H9 (cell line): ENCODE measurements around the gene KCNJ11. TPM values are rescaled to one million over a fixed set of nuclear protein-coding genes. Genes with fewer than 3 reads are reported as not detected.

ENCODE experiments used
- DNase-seq: peaks from one replicate; pipeline ENCODE4 v3.0.0-alpha.2; 2017
- H2AFZ ChIP-seq: one replicate; pipeline ENCODE4 v1.6.1; 2013; ENCODE audit warnings: mild to moderate bottlenecking, low read length, control low read depth, moderate library complexity
- H2AK5ac ChIP-seq: 2 replicates; pipeline ENCODE4 v1.6.1; 2013; ENCODE audit warnings: low read length, control low read depth, mixed read lengths; ENCODE audit not compliant: insufficient read length
- H2BK120ac ChIP-seq: one replicate; pipeline ENCODE4 v1.6.1; 2013; ENCODE audit warnings: low read depth, mild to moderate bottlenecking, low read length, control low read depth, inconsistent platforms; ENCODE audit not compliant: poor library complexity, severe bottlenecking
- H2BK12ac ChIP-seq: 2 replicates; pipeline ENCODE4 v1.6.1; 2013; ENCODE audit warnings: low read length, control low read depth, mixed read lengths, low read depth; ENCODE audit not compliant: insufficient read length
- H2BK15ac ChIP-seq: 2 replicates; pipeline ENCODE4 v1.6.1; 2013; ENCODE audit warnings: low read depth, low read length, control low read depth
- H2BK20ac ChIP-seq: one replicate; pipeline ENCODE4 v1.6.1; 2013; ENCODE audit warnings: low read depth, mild to moderate bottlenecking, low read length, control low read depth, inconsistent platforms; ENCODE audit not compliant: poor library complexity, severe bottlenecking
- H2BK5ac ChIP-seq: 2 replicates; pipeline ENCODE4 v1.6.1; 2013; ENCODE audit warnings: low read length, control low read depth, mixed read lengths; ENCODE audit not compliant: insufficient read length
- H3K14ac ChIP-seq: 2 replicates; pipeline ENCODE4 v1.6.1; 2013; ENCODE audit warnings: low read length, control low read depth; ENCODE audit not compliant: insufficient read depth
- H3K18ac ChIP-seq: 2 replicates; pipeline ENCODE4 v1.6.1; 2013; ENCODE audit warnings: low read depth, mild to moderate bottlenecking, mixed read lengths, low read length, control low read depth; ENCODE audit not compliant: insufficient read length
- H3K23ac ChIP-seq: 2 replicates; pipeline ENCODE4 v1.6.1; 2013; ENCODE audit warnings: low read length, control low read depth, mixed read lengths, low read depth; ENCODE audit not compliant: insufficient read length
- H3K23me2 ChIP-seq: 2 replicates; pipeline ENCODE4 v1.6.1; 2013; ENCODE audit warnings: low read depth, mild to moderate bottlenecking, mixed read lengths, low read length, control low read depth; ENCODE audit not compliant: insufficient read length, poor library complexity, severe bottlenecking
- H3K27ac ChIP-seq: 2 replicates; pipeline ENCODE4 v1.5.1; 2013; ENCODE audit warnings: low read length, control low read depth, mixed read lengths, low read depth; ENCODE audit not compliant: insufficient read length
- H3K27me3 ChIP-seq: 2 replicates; pipeline ENCODE4 v1.6.1; 2013; ENCODE audit warnings: low read length, control low read depth, inconsistent platforms; ENCODE audit not compliant: insufficient read depth
- H3K4ac ChIP-seq: 2 replicates; pipeline ENCODE4 v1.6.1; 2013; ENCODE audit warnings: low read depth, mild to moderate bottlenecking, control low read depth, inconsistent platforms, low read length, moderate library complexity
- H3K4me1 ChIP-seq: 2 replicates; pipeline ENCODE4 v1.6.1; 2013; ENCODE audit warnings: low read length, control low read depth, inconsistent platforms; ENCODE audit not compliant: insufficient read depth
- H3K4me2 ChIP-seq: 2 replicates; pipeline ENCODE4 v1.6.1; 2013; ENCODE audit warnings: low read length, control low read depth, mixed read lengths; ENCODE audit not compliant: insufficient read length, insufficient read depth
- H3K56ac ChIP-seq: 2 replicates; pipeline ENCODE4 v1.6.1; 2013; ENCODE audit warnings: low read depth, mild to moderate bottlenecking, mixed read lengths, low read length, control low read depth; ENCODE audit not compliant: insufficient read length
- H3K79me1 ChIP-seq: 2 replicates; pipeline ENCODE4 v1.6.1; 2013; ENCODE audit warnings: low read depth, mild to moderate bottlenecking, moderate library complexity, low read length, control low read depth, inconsistent platforms; ENCODE audit not compliant: insufficient read depth, poor library complexity, severe bottlenecking
- H3K79me2 ChIP-seq: 2 replicates; pipeline ENCODE4 v1.6.1; 2013; ENCODE audit warnings: low read length, control low read depth, inconsistent platforms; ENCODE audit not compliant: insufficient read depth
- H3K9ac ChIP-seq: 2 replicates; pipeline ENCODE4 v1.6.1; 2013; ENCODE audit warnings: low read length, control low read depth, mixed read lengths; ENCODE audit not compliant: insufficient read length; ENCODE audit errors: extremely low read depth
- H3K9me3 ChIP-seq: one replicate; pipeline ENCODE4 v1.6.1; 2013; ENCODE audit warnings: low read depth, low read length, inconsistent platforms; ENCODE audit not compliant: control insufficient read depth
- H3T11ph ChIP-seq: one replicate; pipeline ENCODE4 v1.6.1; 2013; ENCODE audit warnings: mild to moderate bottlenecking, low read length, control low read depth, inconsistent platforms
- H4K20me1 ChIP-seq: one replicate; pipeline ENCODE4 v1.6.1; 2013; ENCODE audit not compliant: control insufficient read depth, insufficient read length, insufficient read depth
- H4K5ac ChIP-seq: 2 replicates; pipeline ENCODE4 v1.6.1; 2013; ENCODE audit warnings: low read depth, mild to moderate bottlenecking, mixed read lengths, low read length, control low read depth; ENCODE audit not compliant: insufficient read length
- H4K8ac ChIP-seq: replicated peaks from 2 replicates; pipeline ENCODE4 v1.6.1; 2013; ENCODE audit warnings: low read length, control low read depth, mixed read lengths, low read depth; ENCODE audit not compliant: insufficient read length
- H4K91ac ChIP-seq: 2 replicates; pipeline ENCODE4 v1.6.1; 2013; ENCODE audit warnings: low read depth, mild to moderate bottlenecking, moderate library complexity, mixed read lengths, low read length, control low read depth; ENCODE audit not compliant: insufficient read length
- H3K27ac Mint-ChIP-seq, 3 experiments: 2 replicates in 2 of 3; 3 replicates in 1 of 3; pipeline ENCODE4 v1.8.0; 2020 to 2021; ENCODE audit warnings: mixed read lengths in 3 of 3, mild to moderate bottlenecking in 1 of 3, moderate library complexity in 1 of 3
- H3K27me3 Mint-ChIP-seq: 2 replicates; pipeline ENCODE4 v1.8.0; 2021; ENCODE audit warnings: low read depth, mild to moderate bottlenecking, moderate library complexity, mixed read lengths
- H3K36me3 Mint-ChIP-seq, 3 experiments: 2 replicates in 2 of 3; 3 replicates in 1 of 3; pipeline ENCODE4 v1.8.0; 2020 to 2021; ENCODE audit warnings: low read depth in 3 of 3, mixed read lengths in 3 of 3; ENCODE audit not compliant: insufficient read depth in 1 of 3
- H3K4me1 Mint-ChIP-seq, 2 experiments: 2 replicates each; pipeline ENCODE4 v1.8.0; 2020; ENCODE audit warnings: mixed read lengths in 2 of 2
- H3K4me3 Mint-ChIP-seq, 2 experiments: 2 replicates in 1 of 2; 3 replicates in 1 of 2; pipeline ENCODE4 v1.8.0; 2020 to 2021; ENCODE audit warnings: mild to moderate bottlenecking in 2 of 2, mixed read lengths in 2 of 2, moderate library complexity in 1 of 2
- H3K9me3 Mint-ChIP-seq, 2 experiments: 2 replicates in 1 of 2; 3 replicates in 1 of 2; pipeline ENCODE4 v1.8.0; 2020; ENCODE audit warnings: mild to moderate bottlenecking in 2 of 2, mixed read lengths in 2 of 2, moderate library complexity in 1 of 2
- WGBS: extraction: QIAGEN DNeasy Blood & Tissue Kit; methylation state at CpG from one replicate; pipeline ENCODE4 v1.1.7; 2013; ENCODE audit warnings: missing lambda C conversion rate, low lambda C conversion rate, mixed read lengths; ENCODE audit not compliant: insufficient read length; ENCODE audit errors: extremely low coverage; 5-methylcytosine and 5-hydroxymethylcytosine counted together
- total RNA-seq: library from RNA; stranded (reverse); gene quantifications from 2 replicates; pipeline ENCODE4 v1.2.1, GENCODE V29; 2021
- TF ChIP-seq, protein P1 (sequence below): fragments of 200-600 bp; sonication (generic); conservative IDR thresholded peaks from 3 replicates; pipeline ENCODE4 v1.8.0; 2021; ENCODE audit warnings: antibody characterized with exemption, mild to moderate bottlenecking

KCNJ11 gene
- total RNA-seq, 1 experiment from 2014 or later, result 2.3 TPM

DNA sequence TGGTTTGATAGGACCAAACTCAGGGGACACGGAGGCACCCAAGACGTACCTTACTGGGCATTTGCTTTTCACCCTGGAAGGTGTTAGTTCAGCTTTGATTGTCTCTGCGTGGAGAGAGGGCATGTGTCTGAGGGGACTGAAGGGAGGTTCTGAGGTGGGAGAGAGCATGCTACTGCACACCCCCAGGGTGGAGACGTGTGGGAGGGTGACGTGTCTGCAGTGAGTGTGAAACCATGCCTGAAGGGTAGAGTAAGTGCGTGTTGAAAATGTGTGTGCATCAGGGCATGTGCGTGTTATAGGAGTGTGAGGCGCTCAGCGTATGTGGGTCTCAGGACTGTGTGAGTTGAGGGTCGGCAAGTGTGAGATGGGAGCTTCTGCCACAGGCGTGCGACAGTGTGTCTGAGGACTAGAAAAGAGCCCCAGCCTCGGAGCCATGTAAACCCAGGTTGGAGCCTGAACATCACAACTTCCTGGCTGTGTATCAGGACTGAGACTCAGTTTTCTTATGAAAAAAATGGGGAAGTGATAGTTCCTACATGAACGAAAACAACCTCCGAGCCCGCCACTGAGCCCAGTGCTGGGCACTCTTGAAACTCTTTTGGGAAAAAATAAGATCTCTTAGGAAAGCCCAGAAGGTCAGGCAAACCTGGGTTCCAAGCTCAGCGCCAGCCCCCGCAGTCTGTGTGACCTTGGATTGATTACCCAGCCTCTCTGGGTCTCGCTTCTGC, 11.8 kb upstream of the KCNJ11 start:
- Histone ChIP-seq H4K91ac (no peak overlapping the region), H3K79me2 (no peaks in the 10 kb centered on the region), H4K5ac (no peak overlapping the region), H3K27ac (no peak overlapping the region), H2AK5ac (no peak overlapping the region), H3K79me1 (no peaks in the 10 kb centered on the region), H3K23me2 (no peaks in the 10 kb centered on the region), H3K56ac (no peak overlapping the region), H4K8ac (no peak overlapping the region), H3K4me1 (no peaks in the 10 kb centered on the region), H2BK5ac (no peak overlapping the region), H3K27me3 (no peaks in the 10 kb centered on the region), H4K20me1 (no peaks in the 10 kb centered on the region), H3K4ac (no peak overlapping the region), H3K23ac (no peak overlapping the region), H3K9me3 (no peaks in the 10 kb centered on the region), H2BK12ac (no peak overlapping the region), H2BK15ac (no peak overlapping the region), H3K4me2 (no peak overlapping the region), H2AFZ (no peak overlapping the region), H2BK120ac (no peak overlapping the region), H3T11ph (no peak overlapping the region), H3K9ac (no peak overlapping the region), H3K14ac (no peak overlapping the region), H2BK20ac (no peak overlapping the region), H3K18ac (no peak overlapping the region)
- no peaks in the 10 kb centered on the region for H3K36me3 Mint-ChIP-seq
- no peak for DNase-seq
- H3K4me3 Mint-ChIP-seq, result no peak overlapping the region
- H3K27ac Mint-ChIP-seq, result no peak overlapping the region
- no peaks in the 10 kb centered on the region; the same call in 1 of the 2 replicates for H3K27me3 Mint-ChIP-seq
- no CpG with 5 or more reads among the region's 19 CpGs for WGBS
- TF ChIP-seq, protein P1, sequence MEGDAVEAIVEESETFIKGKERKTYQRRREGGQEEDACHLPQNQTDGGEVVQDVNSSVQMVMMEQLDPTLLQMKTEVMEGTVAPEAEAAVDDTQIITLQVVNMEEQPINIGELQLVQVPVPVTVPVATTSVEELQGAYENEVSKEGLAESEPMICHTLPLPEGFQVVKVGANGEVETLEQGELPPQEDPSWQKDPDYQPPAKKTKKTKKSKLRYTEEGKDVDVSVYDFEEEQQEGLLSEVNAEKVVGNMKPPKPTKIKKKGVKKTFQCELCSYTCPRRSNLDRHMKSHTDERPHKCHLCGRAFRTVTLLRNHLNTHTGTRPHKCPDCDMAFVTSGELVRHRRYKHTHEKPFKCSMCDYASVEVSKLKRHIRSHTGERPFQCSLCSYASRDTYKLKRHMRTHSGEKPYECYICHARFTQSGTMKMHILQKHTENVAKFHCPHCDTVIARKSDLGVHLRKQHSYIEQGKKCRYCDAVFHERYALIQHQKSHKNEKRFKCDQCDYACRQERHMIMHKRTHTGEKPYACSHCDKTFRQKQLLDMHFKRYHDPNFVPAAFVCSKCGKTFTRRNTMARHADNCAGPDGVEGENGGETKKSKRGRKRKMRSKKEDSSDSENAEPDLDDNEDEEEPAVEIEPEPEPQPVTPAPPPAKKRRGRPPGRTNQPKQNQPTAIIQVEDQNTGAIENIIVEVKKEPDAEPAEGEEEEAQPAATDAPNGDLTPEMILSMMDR, result no peak
- H3K9me3 Mint-ChIP-seq, result no peaks in the 10 kb centered on the region
- peaks cover 2 to 6% of the 10 kb centered on the region in 2 experiments; a peak in 1 of 4 replicates for H3K4me1 Mint-ChIP-seq
